ENCODE data around the gene NPB. TPM values are rescaled to one million over a fixed set of nuclear protein-coding genes. Genes with fewer than 3 reads are reported as not detected.

The NPB gene
- total RNA-seq (2014; rRNA removed; shearing (Covaris generic)), result 0.77 and 1.8 TPM in 2 replicates

GRCh38 chr17:81902023-81902652, at the start of gene NPB:
TSS of gene NPB (plus strand) at chr17:81902238. CDS start at chr17:81902278, 40 bp downstream.
- DNase-seq (ENCODE audit: low spot score), result no peak

- DNase-seq (ENCODE audit: low spot score), result no peak
Observed at GRCh38 chr17:81854974-81855774, 46.9 kb upstream of the NPB start.

- no peak for DNase-seq (ENCODE audit: low spot score)
Observed at GRCh38 chr17:81858170-81858966, 43.7 kb upstream of the NPB start.

GRCh38 chr17:81858967-81859905, 42.8 kb upstream of the NPB start:
- no peak for DNase-seq (ENCODE audit: low spot score)

GRCh38 chr17:81859906-81860755, 41.9 kb upstream of the NPB start, which contains the start of gene P4HB:
TSS of gene P4HB (minus strand) at chr17:81860535. CDS start at chr17:81860471, 64 bp downstream.
- DNase-seq (ENCODE audit: low spot score), result no peak

- DNase-seq (ENCODE audit: low spot score), result peak; percentile 100
Observed at GRCh38 chr17:81860756-81861568, 41.1 kb upstream of the NPB start.

- DNase-seq (ENCODE audit: low spot score), result no peak
Observed at GRCh38 chr17:81863123-81863675, 38.8 kb upstream of the NPB start.

GRCh38 chr17:81863833-81864768, 37.9 kb upstream of the NPB start:
- DNase-seq (ENCODE audit: low spot score), result no peak

GRCh38 chr17:81865358-81865732, 36.7 kb upstream of the NPB start:
- no peak for DNase-seq (ENCODE audit: low spot score)

- DNase-seq (ENCODE audit: low spot score), result no peak
Observed at GRCh38 chr17:81865733-81866439, 36.2 kb upstream of the NPB start.

GRCh38 chr17:81866440-81867169, 35.4 kb upstream of the NPB start:
- no peak for DNase-seq (ENCODE audit: low spot score)

GRCh38 chr17:81867170-81867990, 34.7 kb upstream of the NPB start:
- peak; percentile 48 for DNase-seq (ENCODE audit: low spot score)

GRCh38 chr17:81867991-81868673, 33.9 kb upstream of the NPB start:
- no peak for DNase-seq (ENCODE audit: low spot score)

- DNase-seq (ENCODE audit: low spot score), result peak; percentile 81
Observed at GRCh38 chr17:81868674-81869220, 33.3 kb upstream of the NPB start.
